Mesothelial cell of epicardium (in vitro differentiated cells): ENCODE results near the gene TANGO2. TPM values are rescaled to one million over a fixed set of nuclear protein-coding genes. Genes with fewer than 3 reads are reported as not detected.

Experiments
- DNase-seq, 2 experiments: peaks; one replicate each; pipeline ENCODE4 v3.0.0; 2021; ENCODE audit warnings: low spot score in 2 of 2; ENCODE audit not compliant: unreplicated experiment in 2 of 2
- H3K27ac Mint-ChIP-seq: 2 replicates; pipeline ENCODE4 v1.8.0; 2021; ENCODE audit warnings: mixed read lengths
- H3K27me3 Mint-ChIP-seq: 2 replicates; pipeline ENCODE4 v1.8.0; 2021; ENCODE audit warnings: low read depth, mixed read lengths
- H3K36me3 Mint-ChIP-seq: 2 replicates; pipeline ENCODE4 v1.8.0; 2021; ENCODE audit warnings: mixed read lengths
- H3K4me1 Mint-ChIP-seq: 2 replicates; pipeline ENCODE4 v1.8.0; 2021; ENCODE audit warnings: mixed read lengths
- H3K4me3 Mint-ChIP-seq: 2 replicates; pipeline ENCODE4 v1.8.0; 2021; ENCODE audit warnings: mild to moderate bottlenecking, moderate library complexity, mixed read lengths
- H3K9me3 Mint-ChIP-seq: 2 replicates; pipeline ENCODE4 v1.8.0; 2021; ENCODE audit warnings: mixed read lengths
- CTCF ChIP-seq: fragments of 200-600 bp; sonication (generic); IDR thresholded peaks from one replicate; pipeline ENCODE4 v1.5.0; 2021; ENCODE audit warnings: antibody characterized with exemption; ENCODE audit not compliant: unreplicated experiment
- total RNA-seq: library from RNA; stranded (reverse); gene quantifications from 3 replicates; pipeline ENCODE4 v1.2.1, GENCODE V29; 2021

Gene TANGO2
- total RNA-seq, 1 donor from 2014 or later = 15.6 TPM

- H3K4me3 Mint-ChIP-seq = no peak overlapping the region
- no peak for DNase-seq
- no peak for TF ChIP-seq CTCF
- no peak overlapping the region for H3K27ac Mint-ChIP-seq
- no peaks in the 10 kb centered on the region for H3K27me3 Mint-ChIP-seq
- H3K9me3 Mint-ChIP-seq = peaks cover 28% of the 10 kb centered on the region
- H3K4me1 Mint-ChIP-seq = peaks cover 7% of the 10 kb centered on the region
- no peaks in the 10 kb centered on the region for H3K36me3 Mint-ChIP-seq
Observed at GRCh38 chr22:20002128-20002527, 18.8 kb upstream of the TANGO2 start.

- Mint-ChIP-seq H3K9me3 (peaks cover 28% of the 10 kb centered on the region), H3K4me3 (no peak overlapping the region), H3K27me3 (no peaks in the 10 kb centered on the region), H3K4me1 (peaks cover 7% of the 10 kb centered on the region), H3K27ac (no peak overlapping the region), H3K36me3 (no peaks in the 10 kb centered on the region)
- no peak for DNase-seq
- no peak for TF ChIP-seq CTCF
Observed at GRCh38 chr22:20002636-20003035, 18.3 kb upstream of the TANGO2 start.

GRCh38 chr22:20003304-20003703, 17.6 kb upstream of the TANGO2 start:
- no peak for TF ChIP-seq CTCF
- H3K27me3 Mint-ChIP-seq = no peaks in the 10 kb centered on the region
- H3K4me3 Mint-ChIP-seq = no peak overlapping the region
- H3K27ac Mint-ChIP-seq = no peak overlapping the region
- peaks cover 7% of the 10 kb centered on the region for H3K4me1 Mint-ChIP-seq
- no peak for DNase-seq
- H3K9me3 Mint-ChIP-seq = peaks cover 28% of the 10 kb centered on the region
- no peaks in the 10 kb centered on the region for H3K36me3 Mint-ChIP-seq

GRCh38 chr22:20004464-20004863, 16.4 kb upstream of the TANGO2 start:
- Mint-ChIP-seq H3K4me3 (no peak overlapping the region), H3K27me3 (no peaks in the 10 kb centered on the region), H3K27ac (no peak overlapping the region), H3K36me3 (no peaks in the 10 kb centered on the region), H3K4me1 (peaks cover 2% of the 10 kb centered on the region), H3K9me3 (peaks cover 28% of the 10 kb centered on the region)
- DNase-seq = no peak
- TF ChIP-seq CTCF = no peak

- Mint-ChIP-seq H3K9me3 (peaks cover 21% of the 10 kb centered on the region), H3K27ac (no peak overlapping the region), H3K27me3 (peaks cover under 1% of the 10 kb centered on the region), H3K4me1 (no peaks in the 10 kb centered on the region), H3K4me3 (no peak overlapping the region), H3K36me3 (no peaks in the 10 kb centered on the region)
- TF ChIP-seq CTCF = no peak
- no peak for DNase-seq
Observed at GRCh38 chr22:20008221-20008995, 12.5 kb upstream of the TANGO2 start.
